Tibial artery (tissue), 4 donors: ENCODE measurements around the gene BMPR1B.

ENCODE experiments used
- DNase-seq, 2 donors: peaks; one replicate each; pipeline ENCODE4 v3.0.0-alpha.2; 2019
- H3K27ac ChIP-seq, 2 donors: fragments of 200-600 bp; sonication (generic) in 1 of 2; 1 replicate in 1 of 2; 2 replicates in 1 of 2; pipeline ENCODE4 v1.5.1; 2018 to 2019; ENCODE audit warnings: mild to moderate bottlenecking in 1 of 2
- H3K27me3 ChIP-seq, 2 donors: fragments of 200-600 bp; sonication (generic) in 1 of 2; one replicate each; pipeline versions ENCODE4 v1.5.1 to v1.6.0; 2016 to 2019
- H3K36me3 ChIP-seq, 3 donors: fragments of 200-600 bp; sonication (generic) in 2 of 3; one replicate each; pipeline ENCODE4 v1.5.1; 2016 to 2019; ENCODE audit warnings: mild to moderate bottlenecking in 2 of 3
- H3K4me1 ChIP-seq, 4 donors: fragments of 200-600 bp; sonication (generic) in 2 of 4; 1 replicate in 3 of 4; 2 replicates in 1 of 4; pipeline ENCODE4 v1.5.1; 2016 to 2019
- H3K4me3 ChIP-seq, 2 donors: fragments of 200-600 bp; sonication (generic) in 1 of 2; 1 replicate in 1 of 2; 2 replicates in 1 of 2; pipeline ENCODE4 v1.5.1; 2018 to 2019; ENCODE audit warnings: mild to moderate bottlenecking in 2 of 2
- H3K9me3 ChIP-seq, 3 donors: fragments of 200-600 bp; sonication (generic) in 1 of 3; one replicate each; pipeline ENCODE4 v1.5.1; 2016 to 2019
- intact Hi-C: fragments of 100-400 bp; cut with DNase I; formaldehyde crosslinking; loops from one replicate; pipeline ENCODE4 v1.15.0; 2023; ENCODE audit warnings: low total_unique reads
- TF ChIP-seq, protein P1 (sequence below), 2 experiments: fragments of 200-600 bp in 1 of 2; fragments of 450-650 bp in 1 of 2; IDR thresholded peaks; one replicate each; pipeline ENCODE4 v1.5.1; 2017 to 2019; ENCODE audit warnings: antibody characterized with exemption in 2 of 2, mild to moderate bottlenecking in 1 of 2, moderate library complexity in 1 of 2

The BMPR1B gene

DNA sequence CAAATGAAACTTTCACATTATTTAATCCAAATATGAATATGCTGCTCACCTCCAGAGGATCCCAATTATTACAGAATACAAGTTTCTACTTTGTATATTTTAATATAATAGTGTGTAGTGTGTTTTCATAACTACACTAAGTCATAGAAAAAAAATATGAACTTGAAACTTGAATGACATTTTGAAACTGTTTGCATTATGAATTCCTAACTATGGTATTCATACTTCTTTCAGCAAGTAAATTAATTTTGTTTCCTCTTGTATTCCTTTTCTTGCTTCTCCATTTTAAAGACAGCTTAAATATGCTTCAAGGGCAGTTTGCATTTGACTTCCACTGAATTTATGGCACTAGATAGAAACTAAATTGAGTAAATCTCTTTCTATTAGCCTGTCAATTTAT is 177.1 kb downstream of the BMPR1B start:
- Histone ChIP-seq H3K4me3 (no peak overlapping the region), H3K27ac (no peak overlapping the region), H3K27me3 (no peaks in the 10 kb centered on the region), H3K36me3 (no peaks in the 10 kb centered on the region), H3K4me1 (peaks cover 0 to 19% (median 0%) of the 10 kb centered on the region in 4 donors), H3K9me3 (no peaks in the 10 kb centered on the region)
- TF ChIP-seq, protein P1, sequence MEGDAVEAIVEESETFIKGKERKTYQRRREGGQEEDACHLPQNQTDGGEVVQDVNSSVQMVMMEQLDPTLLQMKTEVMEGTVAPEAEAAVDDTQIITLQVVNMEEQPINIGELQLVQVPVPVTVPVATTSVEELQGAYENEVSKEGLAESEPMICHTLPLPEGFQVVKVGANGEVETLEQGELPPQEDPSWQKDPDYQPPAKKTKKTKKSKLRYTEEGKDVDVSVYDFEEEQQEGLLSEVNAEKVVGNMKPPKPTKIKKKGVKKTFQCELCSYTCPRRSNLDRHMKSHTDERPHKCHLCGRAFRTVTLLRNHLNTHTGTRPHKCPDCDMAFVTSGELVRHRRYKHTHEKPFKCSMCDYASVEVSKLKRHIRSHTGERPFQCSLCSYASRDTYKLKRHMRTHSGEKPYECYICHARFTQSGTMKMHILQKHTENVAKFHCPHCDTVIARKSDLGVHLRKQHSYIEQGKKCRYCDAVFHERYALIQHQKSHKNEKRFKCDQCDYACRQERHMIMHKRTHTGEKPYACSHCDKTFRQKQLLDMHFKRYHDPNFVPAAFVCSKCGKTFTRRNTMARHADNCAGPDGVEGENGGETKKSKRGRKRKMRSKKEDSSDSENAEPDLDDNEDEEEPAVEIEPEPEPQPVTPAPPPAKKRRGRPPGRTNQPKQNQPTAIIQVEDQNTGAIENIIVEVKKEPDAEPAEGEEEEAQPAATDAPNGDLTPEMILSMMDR (IDR thresholded peaks at IDR 0.05), result no peak
- intact Hi-C loops, result no loop called here
- no peak for DNase-seq

DNA sequence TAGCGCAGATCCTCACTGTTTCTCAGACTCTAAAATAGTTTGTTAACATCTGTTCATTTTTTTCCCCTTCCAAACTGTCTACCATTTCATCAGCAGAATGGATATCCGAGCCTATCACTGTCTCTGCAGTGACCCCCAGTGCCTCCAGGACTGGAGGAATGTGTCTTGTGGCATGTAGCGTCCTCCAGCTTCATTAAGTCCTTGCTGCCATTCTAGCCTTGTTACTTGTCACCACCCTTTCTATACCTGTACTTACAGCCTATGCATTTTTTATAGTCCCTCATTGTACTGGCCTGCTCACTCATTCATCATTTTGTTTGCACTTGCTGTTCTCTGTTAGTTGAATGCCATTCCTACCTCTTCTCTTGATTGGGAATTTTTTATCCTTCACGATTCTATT is 179.1 kb downstream of the BMPR1B start:
- intact Hi-C loops, result no loop called here
- TF ChIP-seq, protein P1 (IDR thresholded peaks at IDR 0.05), result no peak
- Histone ChIP-seq H3K4me3 (no peak overlapping the region), H3K9me3 (no peaks in the 10 kb centered on the region), H3K4me1 (peaks cover 0 to 19% (median 0%) of the 10 kb centered on the region in 4 donors), H3K27ac (no peak overlapping the region), H3K27me3 (no peaks in the 10 kb centered on the region), H3K36me3 (no peaks in the 10 kb centered on the region)
- no peak for DNase-seq

DNA sequence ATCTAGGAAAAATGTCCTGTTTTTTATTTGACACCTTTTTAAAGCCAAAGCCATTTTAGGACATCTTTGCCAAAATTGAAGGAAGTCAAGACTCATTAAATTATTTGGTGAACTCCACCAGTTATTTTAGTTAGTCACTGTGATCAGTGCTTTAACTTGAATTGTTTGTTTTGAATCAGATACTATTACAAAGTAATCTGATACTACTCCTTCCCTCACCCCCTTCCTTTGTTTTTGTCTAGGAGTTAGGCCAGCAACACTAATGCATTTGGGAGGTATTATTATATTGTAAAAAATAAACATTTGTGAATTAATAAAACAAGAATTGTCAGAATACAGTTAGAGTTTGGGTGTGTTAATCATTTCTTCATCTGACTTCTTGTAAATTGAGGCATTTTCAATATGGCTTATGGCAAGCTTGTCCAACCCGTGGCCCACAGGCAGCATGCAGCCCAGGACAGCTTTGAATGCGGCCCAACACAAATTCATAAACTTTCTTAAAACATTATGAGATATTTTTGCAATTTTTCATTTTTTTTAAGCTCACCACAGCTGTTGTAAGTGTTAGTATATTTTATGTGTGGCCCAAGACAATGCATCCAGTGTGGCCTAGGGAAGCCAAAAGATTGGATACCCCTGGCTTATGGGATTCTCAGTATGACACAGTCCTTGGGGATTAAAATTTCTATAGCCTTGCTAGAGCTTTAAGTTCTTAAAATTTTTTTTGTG is 182.2 kb downstream of the BMPR1B start:
- DNase-seq, result no peak
- TF ChIP-seq, protein P1 (IDR thresholded peaks at IDR 0.05), result no peak
- Histone ChIP-seq H3K36me3 (no peaks in the 10 kb centered on the region), H3K9me3 (no peaks in the 10 kb centered on the region), H3K4me1 (peaks cover 0 to 17% (median 0%) of the 10 kb centered on the region in 4 donors), H3K27ac (no peak overlapping the region), H3K4me3 (no peak overlapping the region), H3K27me3 (no peaks in the 10 kb centered on the region)
- intact Hi-C loops, result no loop called here

DNA sequence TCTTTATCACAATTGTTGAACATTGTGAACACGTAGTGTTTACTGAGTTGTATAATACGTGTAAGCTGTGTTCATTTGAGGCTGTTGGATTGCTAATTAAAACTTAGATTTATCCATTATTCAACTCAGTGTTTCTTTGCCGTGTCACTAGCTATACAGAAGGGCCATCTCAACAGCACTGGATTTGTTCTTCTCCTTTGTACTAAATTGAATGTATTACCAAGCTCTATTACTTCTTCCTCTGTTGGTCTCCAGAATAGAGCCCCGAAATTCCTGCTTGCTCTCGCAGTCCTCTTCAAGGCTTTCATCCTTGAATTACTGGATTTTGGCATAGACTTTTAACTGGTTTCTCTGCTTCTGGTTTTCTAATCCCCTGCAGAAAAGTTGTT is 182.8 kb downstream of the BMPR1B start:
- TF ChIP-seq, protein P1 (IDR thresholded peaks at IDR 0.05), result no peak
- Histone ChIP-seq H3K36me3 (no peaks in the 10 kb centered on the region), H3K4me1 (peaks cover 0 to 11% (median 0%) of the 10 kb centered on the region in 4 donors), H3K4me3 (no peak overlapping the region), H3K27me3 (no peaks in the 10 kb centered on the region), H3K9me3 (no peaks in the 10 kb centered on the region), H3K27ac (no peak overlapping the region)
- intact Hi-C loops, result no loop called here
- DNase-seq, result no peak

DNA sequence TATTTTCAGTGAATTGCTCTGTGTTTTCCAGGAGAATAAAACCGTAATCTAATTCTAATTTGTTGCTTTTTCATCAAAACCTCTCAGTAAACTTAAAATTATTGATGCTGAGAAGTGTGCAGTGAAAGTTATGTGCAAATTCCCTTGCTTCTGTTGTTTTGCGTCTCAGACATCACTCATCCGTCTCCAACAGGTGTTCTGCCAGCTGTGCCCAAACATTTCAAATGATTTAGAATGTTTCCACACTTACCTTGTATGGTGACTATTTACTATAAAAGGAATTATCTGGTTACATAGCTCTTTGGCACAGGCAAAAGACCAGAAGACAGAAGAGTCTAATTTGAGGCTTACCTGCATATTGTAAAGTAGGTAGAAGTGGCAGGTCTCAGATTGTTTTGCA is 184.0 kb downstream of the BMPR1B start:
- no peaks in the 10 kb centered on the region for H3K27me3 ChIP-seq
- H3K36me3 ChIP-seq, result no peaks in the 10 kb centered on the region
- intact Hi-C loops, result no loop called here
- no peak overlapping the region for H3K4me3 ChIP-seq
- TF ChIP-seq, protein P1 (IDR thresholded peaks at IDR 0.05), result no peak
- no peaks in the 10 kb centered on the region for H3K9me3 ChIP-seq
- DNase-seq, result no peak
- peaks cover 0 to under 1% (median 0%) of the 10 kb centered on the region in 4 donors for H3K4me1 ChIP-seq
- no peak overlapping the region for H3K27ac ChIP-seq
